Activated B cell treated with CpG ODN at 0.5 μM for 24 hours (primary cell): ENCODE results near the gene NOTCH4. TPM values are rescaled to one million over a fixed set of nuclear protein-coding genes. Genes with fewer than 3 reads are reported as not detected.
A peak's percentile ranks its signal among the peaks of the same experiment; 100 is the strongest.

ENCODE experiments used
- ATAC-seq: fragments of 200-7000 bp; cut with Tn5 transposase; one replicate; pipeline ENCODE4 v1.10.0; 2021; ENCODE audit warnings: low read depth, mild to moderate bottlenecking, moderate library complexity
- CTCF ChIA-PET: fragments of 350-600 bp; sonication (Branson Sonifier 250); formaldehyde crosslinking; loops from one replicate; lab custom pipeline; 2021; ENCODE audit warnings: antibody characterized with exemption; lab: Charles Lee
- POLR2A ChIA-PET: fragments of 350-600 bp; sonication (Branson Sonifier 250); formaldehyde crosslinking; loops from one replicate; lab custom pipeline; 2021; ENCODE audit warnings: antibody characterized with exemption; lab: Charles Lee
- DNase-seq: peaks from one replicate; pipeline ENCODE4 v3.0.0; 2022
- H3K27ac Mint-ChIP-seq: one replicate; pipeline ENCODE4 v1.8.0; 2020; ENCODE audit warnings: mixed read lengths
- H3K27me3 Mint-ChIP-seq: one replicate; pipeline ENCODE4 v1.8.0; 2021; ENCODE audit warnings: mixed read lengths
- H3K36me3 Mint-ChIP-seq: one replicate; pipeline ENCODE4 v1.8.0; 2021; ENCODE audit warnings: low read depth, mixed read lengths
- H3K4me1 Mint-ChIP-seq: one replicate; pipeline ENCODE4 v1.8.0; 2021; ENCODE audit warnings: mixed read lengths
- H3K4me3 Mint-ChIP-seq: one replicate; pipeline ENCODE4 v1.8.0; 2020; ENCODE audit warnings: mild to moderate bottlenecking, mixed read lengths
- H3K9me3 Mint-ChIP-seq: one replicate; pipeline ENCODE4 v1.8.0; 2020; ENCODE audit warnings: mixed read lengths
- CTCF ChIP-seq: fragments of 200-600 bp; IDR thresholded peaks from one replicate; pipeline ENCODE4 v1.8.0; 2022; ENCODE audit warnings: antibody characterized with exemption, mild to moderate bottlenecking
- intact Hi-C: fragments of 100-400 bp; cut with micrococcal nuclease; formaldehyde crosslinking; loops from one replicate; pipeline ENCODE4 v1.15.1; 2024
- total RNA-seq: library from RNA; stranded (reverse); gene quantifications from 2 replicates; pipeline ENCODE4 v1.2.3, GENCODE V29; 2022

Gene NOTCH4
- total RNA-seq, 1 donor from 2014 or later = 3.3 TPM

GRCh38 chr6:32198866-32199265 lies 25.0 kb downstream of the NOTCH4 start:
- ATAC-seq (no peak), DNase-seq (no peak)
- POLR2A ChIA-PET = no interaction called here
- H3K9me3 Mint-ChIP-seq = no peaks in the 10 kb centered on the region
- CTCF ChIA-PET = no interaction called here
- H3K27ac Mint-ChIP-seq = no peak overlapping the region
- no peak for TF ChIP-seq CTCF
- intact Hi-C loops = loop anchor here (5.0 to 10.0 kb wide), 3 partner anchors 654 to 1393 kb away; partner anchors contain the start of genes ATP6V1G2, DDX39B, HSD17B8 and NFKBIL1
- H3K27me3 Mint-ChIP-seq = peaks cover 1% of the 10 kb centered on the region
- H3K36me3 Mint-ChIP-seq = peaks cover 9% of the 10 kb centered on the region
- H3K4me3 Mint-ChIP-seq = no peak overlapping the region
- peaks cover 28% of the 10 kb centered on the region for H3K4me1 Mint-ChIP-seq

GRCh38 chr6:32198345-32198696 lies 25.5 kb downstream of the NOTCH4 start:
- H3K9me3 Mint-ChIP-seq = no peaks in the 10 kb centered on the region
- peak overlapping the region; percentile 43 for H3K27ac Mint-ChIP-seq
- no peak for ATAC-seq
- H3K4me1 Mint-ChIP-seq = peaks cover 34% of the 10 kb centered on the region
- intact Hi-C loops = loop anchor here (5.0 to 10.0 kb wide), 3 partner anchors 654 to 1394 kb away; partner anchors contain the start of genes ATP6V1G2, DDX39B, HSD17B8 and NFKBIL1
- H3K4me3 Mint-ChIP-seq = no peak overlapping the region
- peaks cover 1% of the 10 kb centered on the region for H3K27me3 Mint-ChIP-seq
- peaks cover 9% of the 10 kb centered on the region for H3K36me3 Mint-ChIP-seq
- DNase-seq = no peak
- no peak for TF ChIP-seq CTCF
- CTCF ChIA-PET = no interaction called here
- POLR2A ChIA-PET = interaction anchor here (0.6 to 0.7 kb wide), 3 partner anchors 8 to 1581 kb away, joined by 3 to 8 read pairs (median 4); partner anchors contain the start of gene MRPS18B

GRCh38 chr6:32196682-32197616 lies 26.9 kb downstream of the NOTCH4 start:
- peak overlapping the region; percentile 99 for H3K4me3 Mint-ChIP-seq
- POLR2A ChIA-PET = interaction anchor here (0.6 to 3.8 kb wide), 14 partner anchors 9 to 1511 kb away, joined by 3 to 69 read pairs (median 4); partner anchors contain the start of genes AGPAT1, ATF6B, FKBPL and RNF5
- H3K9me3 Mint-ChIP-seq = no peaks in the 10 kb centered on the region
- CTCF ChIA-PET = interaction anchor here (1.0 kb wide), 1 partner anchor 48 kb away, joined by 3 read pairs; no protein-coding TSS in a partner anchor
- intact Hi-C loops = loop anchor here (1.0 to 10.0 kb wide), 5 partner anchors 28 to 1395 kb away; partner anchors contain the start of genes ATP6V1G2, DDX39B, FKBPL and HSD17B8
- no peak for TF ChIP-seq CTCF
- H3K4me1 Mint-ChIP-seq = peaks cover 46% of the 10 kb centered on the region
- peaks cover 15% of the 10 kb centered on the region for H3K36me3 Mint-ChIP-seq
- peaks cover 1% of the 10 kb centered on the region for H3K27me3 Mint-ChIP-seq
- DNase-seq (no peak), ATAC-seq (no peak)
- H3K27ac Mint-ChIP-seq = peak overlapping the region; percentile 100

- peak; percentile 27 for ATAC-seq
- POLR2A ChIA-PET = interaction anchor here (0.5 to 3.8 kb wide), 36 partner anchors 9 to 1102 kb away, joined by 3 to 69 read pairs (median 4); partner anchors contain the start of genes AGPAT1, ATF6B, CSNK2B and DXO
- Mint-ChIP-seq H3K4me3 (peak overlapping the region; percentile 99), H3K4me1 (peaks cover 54% of the 10 kb centered on the region), H3K9me3 (no peaks in the 10 kb centered on the region), H3K27me3 (peaks cover 1% of the 10 kb centered on the region), H3K36me3 (peaks cover 23% of the 10 kb centered on the region), H3K27ac (peak overlapping the region; percentile 100)
- CTCF ChIA-PET = interaction anchor here (1.2 to 2.5 kb wide), 6 partner anchors 14 to 77 kb away, joined by 3 to 11 read pairs (median 5); partner anchors contain the start of gene ATF6B
- intact Hi-C loops = loop anchor here (1.0 to 10.0 kb wide), 10 partner anchors 18 to 1396 kb away; partner anchors contain the start of genes ATP6V1G2, DDX39B, FKBPL and HSD17B8
- peak; percentile 76 for DNase-seq
- TF ChIP-seq CTCF = no peak
Observed at GRCh38 chr6:32195902-32196681, 27.8 kb downstream of the NOTCH4 start.
